Prostate gland (tissue), 2 donors: ENCODE measurements around the gene CD58.
"Not testable (repeated sequence)": the region's sequence is repeated elsewhere in the genome, so short reads cannot be mapped to it uniquely, and the experiment has no call there.

ENCODE experiments used
- CTCF ChIP-seq, 4 experiments: fragments of 200-600 bp in 2 of 4; fragments of 450-650 bp in 2 of 4; sonication (generic) in 2 of 4; IDR thresholded peaks; 1 replicate in 3 of 4; 2 replicates in 1 of 4; pipeline ENCODE4 v1.5.1; 2016 to 2019; ENCODE audit warnings: antibody characterized with exemption in 4 of 4, mild to moderate bottlenecking in 2 of 4, moderate library complexity in 2 of 4
- POLR2A ChIP-seq: fragments of 450-650 bp; IDR thresholded peaks from one replicate; pipeline ENCODE4 v1.6.1; 2016; ENCODE audit warnings: antibody characterized with exemption, mild to moderate bottlenecking
- POLR2AphosphoS5 ChIP-seq: sonication (generic); formaldehyde crosslinking; IDR thresholded peaks from one replicate; pipeline ENCODE4 v1.6.1; 2017; ENCODE audit warnings: antibody characterized with exemption

- TF ChIP-seq POLR2A; POLR2AphosphoS5; CTCF (IDR thresholded peaks at IDR 0.05): not testable (repeated sequence)
Measured at GRCh38 chr1:116562465-116562864, 8.4 kb downstream of the CD58 start.
